DOHH2 (cell line): ENCODE measurements around the gene WDR70.
"Not testable (repeated sequence)": the region's sequence is repeated elsewhere in the genome, so short reads cannot be mapped to it uniquely, and the experiment has no call there.

ENCODE experiments used
- H3F3A ChIP-seq: fragments of 200-600 bp; sonication (generic), shearing (Covaris generic); 2 replicates; pipeline ENCODE4 v1.6.0; 2016; ENCODE audit warnings: antibody characterized with exemption, mild to moderate bottlenecking; ENCODE audit not compliant: control insufficient read depth, insufficient read depth
- H3K27ac ChIP-seq: fragments of 200-600 bp; sonication (generic); 2 replicates; pipeline ENCODE4 v1.5.1; 2014; ENCODE audit warnings: low read depth, mild to moderate bottlenecking, low read length, moderate library complexity
- H3K27me3 ChIP-seq: fragments of 200-600 bp; sonication (generic); 2 replicates; pipeline ENCODE4 v1.6.1; 2014; ENCODE audit warnings: mild to moderate bottlenecking, low read length, mixed read lengths; ENCODE audit not compliant: control insufficient read depth
- H3K36me3 ChIP-seq: fragments of 200-600 bp; sonication (generic); 2 replicates; pipeline ENCODE4 v1.6.1; 2014; ENCODE audit warnings: mild to moderate bottlenecking, low read length, moderate library complexity, mixed read lengths; ENCODE audit not compliant: control insufficient read depth
- H3K4me1 ChIP-seq: fragments of 200-600 bp; sonication (generic); 2 replicates; pipeline ENCODE4 v1.6.1; 2014; ENCODE audit warnings: mild to moderate bottlenecking, low read length, mixed read lengths; ENCODE audit not compliant: control insufficient read depth
- H3K4me2 ChIP-seq: fragments of 200-600 bp; sonication (generic); 2 replicates; pipeline ENCODE4 v1.6.0; 2014; ENCODE audit warnings: mild to moderate bottlenecking, low read length, moderate library complexity
- H3K4me3 ChIP-seq: fragments of 200-600 bp; sonication (generic); 2 replicates; pipeline ENCODE4 v1.5.1; 2014; ENCODE audit warnings: mild to moderate bottlenecking, low read length, mixed read lengths
- H3K79me2 ChIP-seq: fragments of 200-600 bp; sonication (generic); 2 replicates; pipeline ENCODE4 v1.6.1; 2014; ENCODE audit warnings: mild to moderate bottlenecking, low read length, mixed read lengths; ENCODE audit not compliant: control insufficient read depth
- H3K9me2 ChIP-seq: fragments of 200-600 bp; sonication (generic); replicated peaks from 2 replicates; pipeline ENCODE4 v1.6.1; 2014; ENCODE audit warnings: mild to moderate bottlenecking, low read length, mixed read lengths; ENCODE audit not compliant: control insufficient read depth
- H3K9me3 ChIP-seq: fragments of 200-600 bp; sonication (generic); 2 replicates; pipeline ENCODE4 v1.6.1; 2014; ENCODE audit warnings: antibody characterized with exemption, low read length, mixed read lengths; ENCODE audit not compliant: control insufficient read depth, insufficient read depth
- H4K20me1 ChIP-seq: fragments of 200-600 bp; sonication (generic); 2 replicates; pipeline ENCODE4 v1.6.0; 2014; ENCODE audit warnings: low read depth, mild to moderate bottlenecking, antibody characterized with exemption, low read length, moderate library complexity; ENCODE audit not compliant: control insufficient read depth, insufficient read depth
- EZH2phosphoT487 ChIP-seq: fragments of 200-600 bp; sonication (generic); IDR thresholded peaks from 2 replicates; pipeline ENCODE4 v1.6.1; 2017; ENCODE audit warnings: borderline replicate concordance, mild to moderate bottlenecking, antibody characterized with exemption, low read length, moderate library complexity, mixed read lengths
- TF ChIP-seq, protein P1 (sequence below): fragments of 200-600 bp; sonication (generic); IDR thresholded peaks from one replicate; pipeline ENCODE4 v1.5.1; 2014; ENCODE audit warnings: antibody characterized with exemption, mild to moderate bottlenecking, low read depth, low read length; ENCODE audit not compliant: poor library complexity, severe bottlenecking

Gene WDR70

DNA sequence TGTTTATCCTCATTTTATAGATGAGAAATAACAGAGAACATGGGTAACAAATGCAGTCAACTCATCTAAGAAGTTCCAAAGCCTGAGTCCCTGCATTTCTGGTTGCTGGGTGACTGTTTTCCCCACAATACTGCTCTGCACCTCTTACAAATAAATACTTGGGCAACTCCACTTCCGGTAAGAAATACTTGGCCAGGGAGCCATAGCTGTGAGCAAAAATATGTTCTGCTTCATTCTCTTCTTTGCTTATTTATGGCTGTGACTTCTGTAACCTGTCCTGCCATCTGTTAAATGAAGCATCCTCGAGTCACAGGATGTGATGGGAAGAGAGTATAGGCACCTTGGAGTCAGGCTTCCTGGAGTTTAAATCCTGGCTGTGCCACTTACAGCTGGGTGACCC is 410.9 kb downstream of the WDR70 start:
- H3K27me3 ChIP-seq: no peaks in the 10 kb centered on the region
- H3K27ac ChIP-seq: no peak overlapping the region
- H3K4me3 ChIP-seq: no peak overlapping the region
- no peaks in the 10 kb centered on the region for H3K79me2 ChIP-seq
- H4K20me1 ChIP-seq: no peaks in the 10 kb centered on the region
- no peaks in the 10 kb centered on the region for H3K36me3 ChIP-seq
- no peaks in the 10 kb centered on the region; the same call in 1 of the 2 replicates for H3K9me3 ChIP-seq
- no peak overlapping the region for H3K4me2 ChIP-seq
- no peaks in the 10 kb centered on the region for H3F3A ChIP-seq
- TF ChIP-seq EZH2phosphoT487: no peak
- TF ChIP-seq, protein P1, sequence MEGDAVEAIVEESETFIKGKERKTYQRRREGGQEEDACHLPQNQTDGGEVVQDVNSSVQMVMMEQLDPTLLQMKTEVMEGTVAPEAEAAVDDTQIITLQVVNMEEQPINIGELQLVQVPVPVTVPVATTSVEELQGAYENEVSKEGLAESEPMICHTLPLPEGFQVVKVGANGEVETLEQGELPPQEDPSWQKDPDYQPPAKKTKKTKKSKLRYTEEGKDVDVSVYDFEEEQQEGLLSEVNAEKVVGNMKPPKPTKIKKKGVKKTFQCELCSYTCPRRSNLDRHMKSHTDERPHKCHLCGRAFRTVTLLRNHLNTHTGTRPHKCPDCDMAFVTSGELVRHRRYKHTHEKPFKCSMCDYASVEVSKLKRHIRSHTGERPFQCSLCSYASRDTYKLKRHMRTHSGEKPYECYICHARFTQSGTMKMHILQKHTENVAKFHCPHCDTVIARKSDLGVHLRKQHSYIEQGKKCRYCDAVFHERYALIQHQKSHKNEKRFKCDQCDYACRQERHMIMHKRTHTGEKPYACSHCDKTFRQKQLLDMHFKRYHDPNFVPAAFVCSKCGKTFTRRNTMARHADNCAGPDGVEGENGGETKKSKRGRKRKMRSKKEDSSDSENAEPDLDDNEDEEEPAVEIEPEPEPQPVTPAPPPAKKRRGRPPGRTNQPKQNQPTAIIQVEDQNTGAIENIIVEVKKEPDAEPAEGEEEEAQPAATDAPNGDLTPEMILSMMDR: no peak
- no peaks in the 10 kb centered on the region for H3K4me1 ChIP-seq
- no peaks in the 10 kb centered on the region for H3K9me2 ChIP-seq

DNA sequence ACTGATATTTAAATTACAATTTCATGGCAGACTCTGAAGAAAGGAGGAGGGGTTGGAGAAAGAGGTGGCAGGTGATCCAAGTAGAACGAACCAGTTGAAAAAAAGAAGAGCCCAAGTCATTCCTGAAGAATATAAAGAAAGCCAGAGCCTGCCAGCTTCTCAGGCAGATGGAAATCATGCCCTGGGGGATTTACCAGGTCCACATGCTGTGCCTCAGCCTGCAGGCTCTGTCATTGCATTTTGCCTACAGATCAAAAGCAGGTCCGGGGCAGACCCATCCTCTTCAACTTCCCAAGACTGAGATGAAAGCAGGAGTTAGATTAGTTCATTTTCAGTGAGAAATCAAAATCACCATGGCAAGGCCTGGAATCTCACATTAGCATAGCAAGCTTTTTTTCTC is 412.2 kb downstream of the WDR70 start:
- Histone ChIP-seq H3K27me3 (no peaks in the 10 kb centered on the region), H3F3A (no peaks in the 10 kb centered on the region), H4K20me1 (no peaks in the 10 kb centered on the region), H3K9me3 (no peaks in the 10 kb centered on the region; the same call in 1 of the 2 replicates), H3K27ac (no peak overlapping the region), H3K4me2 (no peak overlapping the region), H3K4me1 (no peaks in the 10 kb centered on the region), H3K79me2 (no peaks in the 10 kb centered on the region), H3K36me3 (no peaks in the 10 kb centered on the region), H3K4me3 (no peak overlapping the region), H3K9me2 (no peaks in the 10 kb centered on the region)
- TF ChIP-seq, protein P1: no peak
- no peak for TF ChIP-seq EZH2phosphoT487

DNA sequence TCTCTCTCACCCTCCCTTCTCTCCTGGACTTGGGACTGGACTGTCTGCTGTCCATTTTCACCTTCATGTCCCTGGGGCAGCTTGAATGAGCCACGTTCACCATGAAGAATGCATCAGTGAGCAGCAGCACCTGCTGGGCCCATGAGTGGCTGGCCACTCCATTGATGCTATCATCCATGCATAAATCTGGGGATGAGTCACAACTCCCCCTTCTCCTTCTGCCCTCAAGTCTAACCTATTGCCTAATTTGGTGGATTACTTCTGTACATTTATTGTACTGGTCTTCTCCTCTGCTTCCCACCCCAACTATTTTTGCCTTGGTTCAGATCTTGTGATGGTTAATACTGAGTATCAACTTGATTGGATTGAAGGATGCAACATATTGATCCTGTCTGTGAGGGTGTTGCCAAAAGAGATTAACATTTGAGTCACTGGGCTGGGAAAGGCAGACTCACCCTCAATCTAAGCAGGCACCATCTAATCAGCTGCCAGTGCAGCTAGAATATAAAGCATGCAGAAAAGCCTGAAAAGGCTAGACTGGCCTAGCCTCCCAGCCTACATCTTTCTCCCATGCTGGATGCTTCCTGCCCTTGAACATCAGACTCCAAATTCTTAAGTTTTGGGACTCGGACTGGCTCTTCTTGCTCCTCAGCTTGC is 414.0 kb downstream of the WDR70 start:
- H3K27ac ChIP-seq: no peak overlapping the region
- TF ChIP-seq, protein P1: no peak

DNA sequence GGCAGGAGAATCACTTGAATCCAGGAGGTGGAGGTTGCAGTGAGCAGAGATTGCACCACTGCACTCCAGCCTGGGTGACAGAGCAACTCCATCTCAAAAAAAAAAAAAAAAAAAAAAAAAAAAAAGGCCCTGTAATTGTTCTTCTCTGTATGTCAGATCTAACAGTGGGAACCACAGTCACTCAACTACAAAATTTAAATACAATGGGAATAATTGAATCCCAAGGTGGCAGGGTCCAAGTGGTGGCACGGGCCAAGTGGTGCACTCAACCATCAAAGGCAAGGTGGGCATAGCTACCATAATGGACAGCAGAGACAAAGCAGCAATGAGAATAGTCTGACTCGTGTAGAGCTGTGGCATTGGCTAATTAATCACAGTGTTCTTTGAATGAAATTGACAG is 416.2 kb downstream of the WDR70 start:
- H3K4me1 ChIP-seq: peaks cover 11% of the 10 kb centered on the region
- not testable (repeated sequence) for H3K4me2 ChIP-seq, H3K9me3 ChIP-seq, H3F3A ChIP-seq, H3K27me3 ChIP-seq, H3K4me3 ChIP-seq, H3K9me2 ChIP-seq, H4K20me1 ChIP-seq, H3K79me2 ChIP-seq, H3K27ac ChIP-seq, H3K36me3 ChIP-seq

More for the DNA sequence above, 414.0 kb downstream of the WDR70 start:
- Histone ChIP-seq H3K9me3 (no peaks in the 10 kb centered on the region; the same call in 1 of the 2 replicates), H4K20me1 (no peaks in the 10 kb centered on the region), H3K9me2 (no peaks in the 10 kb centered on the region), H3K36me3 (no peaks in the 10 kb centered on the region), H3K4me1 (no peaks in the 10 kb centered on the region), H3K4me3 (no peak overlapping the region), H3K79me2 (no peaks in the 10 kb centered on the region), H3K27me3 (no peaks in the 10 kb centered on the region), H3K4me2 (no peak overlapping the region), H3F3A (no peaks in the 10 kb centered on the region)

DNA sequence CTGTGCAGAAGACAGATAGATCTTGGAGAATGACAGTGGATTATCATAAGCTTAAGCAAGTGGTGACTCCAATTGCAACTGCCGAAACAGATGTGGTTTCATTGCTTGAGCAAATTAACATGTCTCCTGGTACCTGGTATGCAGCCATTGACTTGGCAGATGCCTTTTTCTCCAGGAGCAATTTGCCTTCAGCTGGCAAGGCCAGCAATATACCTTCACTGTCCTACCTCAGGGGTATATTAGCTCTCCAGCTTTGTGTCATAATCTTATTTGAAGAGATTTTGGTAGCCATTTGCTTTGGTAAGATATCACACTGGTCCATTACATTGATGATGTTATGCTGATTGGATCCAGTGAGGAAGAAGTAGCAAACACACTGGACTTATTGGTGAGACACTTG is 417.3 kb downstream of the WDR70 start:
- not testable (repeated sequence) for H3K9me3 ChIP-seq, H4K20me1 ChIP-seq, H3K4me3 ChIP-seq, H3K79me2 ChIP-seq, H3K4me2 ChIP-seq, H3K9me2 ChIP-seq, H3K27me3 ChIP-seq, H3K36me3 ChIP-seq, H3F3A ChIP-seq, H3K27ac ChIP-seq
- peaks cover 12% of the 10 kb centered on the region for H3K4me1 ChIP-seq
